GM12873 (cell line): Measurements from ENCODE around the gene RNFT2.

Source experiments
- TF ChIP-seq, protein P1 (sequence below): IDR thresholded peaks from 2 replicates; pipeline ENCODE4 v1.5.1; 2012; ENCODE audit warnings: low read depth, mild to moderate bottlenecking, moderate library complexity, low read length, control low read depth; ENCODE audit not compliant: insufficient read depth; ENCODE audit errors: missing control alignments

RNFT2 gene

DNA sequence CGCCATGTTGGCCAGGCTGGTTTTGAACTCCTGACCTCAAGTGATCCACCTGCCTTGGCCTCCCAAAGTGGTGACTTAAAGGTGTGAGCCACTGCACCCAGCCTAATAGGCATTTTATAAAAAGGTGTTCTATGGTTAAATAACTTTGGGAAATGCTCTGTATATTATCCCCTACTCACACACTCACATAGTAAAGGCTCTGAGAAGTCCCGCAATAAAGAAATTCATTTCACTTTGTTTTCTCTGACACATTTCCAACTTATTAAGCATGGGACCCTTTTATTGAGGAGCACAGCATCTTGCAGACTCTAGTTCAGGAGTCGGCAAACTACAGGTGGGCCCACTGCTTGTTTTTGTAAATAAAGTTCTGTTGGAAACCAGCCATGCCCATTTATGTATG lies 63.9 kb downstream of the RNFT2 start:
- TF ChIP-seq, protein P1, sequence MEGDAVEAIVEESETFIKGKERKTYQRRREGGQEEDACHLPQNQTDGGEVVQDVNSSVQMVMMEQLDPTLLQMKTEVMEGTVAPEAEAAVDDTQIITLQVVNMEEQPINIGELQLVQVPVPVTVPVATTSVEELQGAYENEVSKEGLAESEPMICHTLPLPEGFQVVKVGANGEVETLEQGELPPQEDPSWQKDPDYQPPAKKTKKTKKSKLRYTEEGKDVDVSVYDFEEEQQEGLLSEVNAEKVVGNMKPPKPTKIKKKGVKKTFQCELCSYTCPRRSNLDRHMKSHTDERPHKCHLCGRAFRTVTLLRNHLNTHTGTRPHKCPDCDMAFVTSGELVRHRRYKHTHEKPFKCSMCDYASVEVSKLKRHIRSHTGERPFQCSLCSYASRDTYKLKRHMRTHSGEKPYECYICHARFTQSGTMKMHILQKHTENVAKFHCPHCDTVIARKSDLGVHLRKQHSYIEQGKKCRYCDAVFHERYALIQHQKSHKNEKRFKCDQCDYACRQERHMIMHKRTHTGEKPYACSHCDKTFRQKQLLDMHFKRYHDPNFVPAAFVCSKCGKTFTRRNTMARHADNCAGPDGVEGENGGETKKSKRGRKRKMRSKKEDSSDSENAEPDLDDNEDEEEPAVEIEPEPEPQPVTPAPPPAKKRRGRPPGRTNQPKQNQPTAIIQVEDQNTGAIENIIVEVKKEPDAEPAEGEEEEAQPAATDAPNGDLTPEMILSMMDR = no peak

DNA sequence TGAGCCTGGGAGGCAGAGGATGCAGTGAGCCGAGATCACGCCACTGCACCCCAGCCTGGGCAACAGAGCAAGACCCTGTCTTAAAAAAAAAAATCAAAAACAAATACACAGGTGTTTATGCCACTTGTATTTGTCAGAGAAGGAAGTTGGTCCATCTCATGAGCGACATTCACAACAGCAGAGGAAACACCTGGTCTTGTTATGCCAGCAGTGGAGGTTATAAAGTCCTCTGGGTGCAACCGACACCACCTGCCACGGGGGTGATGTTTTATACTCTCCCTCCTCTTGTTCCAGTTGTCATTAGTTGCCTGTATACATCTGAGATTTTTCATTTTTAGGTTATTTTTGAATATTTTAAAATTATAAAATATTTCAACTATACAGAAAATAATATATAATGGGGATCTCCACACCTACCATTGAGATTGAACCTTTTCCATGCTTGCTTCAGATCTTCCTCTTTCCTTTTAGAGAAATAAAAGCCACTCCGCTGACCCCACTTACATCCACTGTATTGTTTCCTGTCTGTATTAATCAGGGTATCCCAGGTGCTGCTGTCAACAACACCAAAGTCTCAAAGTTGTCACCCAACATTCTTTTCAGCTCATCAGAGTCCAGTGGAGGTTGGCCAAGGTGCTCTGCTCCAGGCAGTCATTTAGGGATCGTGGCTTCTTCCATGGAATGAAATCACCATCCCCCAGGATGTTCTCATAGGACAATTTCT lies 65.1 kb downstream of the RNFT2 start:
- TF ChIP-seq, protein P1 = no peak

DNA sequence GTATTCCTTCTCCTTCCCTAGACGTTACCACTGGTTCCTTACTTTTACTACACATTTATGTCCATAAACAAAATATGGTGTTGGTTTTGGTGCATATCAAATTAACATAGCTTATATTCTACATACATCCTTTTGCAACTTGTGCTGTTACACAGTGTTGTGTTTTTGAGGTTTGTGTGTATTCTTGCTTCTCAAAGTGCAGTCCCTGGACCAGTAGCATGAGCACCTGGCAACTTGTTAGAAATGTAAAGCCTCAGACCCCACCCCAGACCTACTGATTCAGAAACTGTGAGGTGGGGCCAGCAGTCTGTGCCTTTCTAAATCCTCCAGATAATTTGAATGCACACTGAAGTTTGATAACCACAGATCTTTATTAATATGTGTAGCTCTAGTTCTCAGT lies 65.9 kb downstream of the RNFT2 start:
- TF ChIP-seq, protein P1 = no peak

DNA sequence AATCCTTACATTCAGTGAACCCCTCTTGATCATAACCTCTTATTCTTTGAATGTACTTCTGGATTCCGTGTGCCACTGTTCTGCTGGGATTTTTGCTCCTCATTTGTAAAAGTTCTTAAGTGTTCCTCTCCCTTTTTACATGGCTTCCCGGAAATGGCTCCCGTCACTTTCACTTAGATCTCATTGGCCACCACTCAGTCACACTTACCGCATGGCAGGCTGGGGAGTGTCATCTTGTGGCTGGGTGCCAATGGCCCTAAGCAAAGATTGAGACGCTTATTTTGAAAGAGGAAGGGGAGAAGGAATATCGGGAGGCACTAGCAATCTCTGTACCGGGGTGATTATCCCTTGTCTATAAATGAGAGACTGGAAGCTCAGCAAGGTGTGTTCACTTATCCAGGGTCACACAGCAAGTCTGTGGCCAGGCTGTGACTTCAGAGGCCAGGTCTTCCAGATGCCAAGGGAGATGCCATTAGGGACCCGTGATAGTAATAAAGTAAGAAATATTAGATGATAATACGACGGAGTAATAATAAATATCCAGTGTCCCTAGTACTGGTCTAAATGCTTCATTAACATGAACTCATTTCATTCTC lies 68.8 kb downstream of the RNFT2 start:
- TF ChIP-seq, protein P1 = no peak

DNA sequence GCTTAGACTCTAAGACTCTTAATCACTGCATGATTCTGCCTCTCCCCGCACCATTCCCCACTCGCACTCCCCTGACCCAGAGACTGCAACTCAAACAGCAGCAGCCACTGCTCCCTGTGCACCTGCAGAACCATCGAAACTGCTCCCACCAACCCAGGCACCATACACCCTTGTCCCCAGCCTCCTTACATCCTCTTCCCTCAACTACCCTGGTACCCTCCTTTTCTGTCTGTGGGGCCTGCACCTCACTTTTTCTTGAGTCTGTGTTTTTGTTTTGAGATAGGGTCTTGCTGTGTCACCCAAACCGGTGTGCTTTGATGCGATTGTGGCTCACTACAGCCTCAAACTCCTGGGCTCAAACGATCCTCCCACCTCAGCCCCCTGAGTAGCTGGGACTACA lies 69.4 kb downstream of the RNFT2 start:
- TF ChIP-seq, protein P1 = no peak

DNA sequence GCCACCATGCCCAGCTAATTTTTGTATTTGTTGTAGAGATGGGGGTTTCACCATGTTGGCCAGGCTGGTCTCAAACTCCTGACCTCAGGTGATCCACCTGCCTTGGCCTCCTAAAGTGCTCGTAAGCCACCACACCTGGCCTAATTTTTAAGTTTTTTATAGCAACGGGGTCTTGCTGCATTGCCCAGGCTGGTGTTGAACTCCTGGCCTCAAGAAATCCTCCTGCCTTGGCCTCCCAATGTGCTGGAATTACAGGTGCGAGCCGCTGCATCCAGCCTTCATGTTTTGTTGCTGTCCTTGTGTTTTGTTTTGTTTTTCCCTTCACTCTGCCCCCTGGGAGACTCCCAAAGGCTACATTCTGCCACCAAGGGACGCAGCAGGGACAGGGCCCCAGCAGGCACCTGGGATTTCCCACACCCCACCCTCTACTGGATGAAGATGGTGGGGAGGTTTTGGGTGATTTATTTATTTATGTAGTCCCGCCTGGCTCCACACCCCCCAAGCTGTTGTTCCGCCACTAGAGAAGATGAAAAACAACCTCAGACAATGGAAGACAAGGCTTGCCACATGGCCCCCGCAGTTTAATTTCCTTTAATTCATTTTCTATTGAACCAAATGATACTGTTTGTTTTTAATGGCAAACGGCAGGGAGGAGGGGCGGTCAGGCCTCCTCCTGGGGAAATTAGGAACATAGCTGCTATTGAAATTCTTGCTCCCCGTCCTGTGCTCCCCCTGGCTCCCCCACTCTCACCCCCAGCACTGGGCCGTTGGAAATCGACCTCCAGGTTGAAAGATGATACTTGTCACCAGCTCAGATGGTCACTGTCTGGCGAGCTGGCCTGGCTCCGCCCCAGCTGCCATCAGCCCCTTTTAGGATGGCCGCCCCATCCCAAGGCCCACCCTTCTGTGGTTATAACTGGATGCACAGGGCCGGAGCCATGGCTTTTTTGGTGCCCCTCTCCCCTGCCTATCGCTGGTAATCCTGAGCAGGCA lies 70.3 kb downstream of the RNFT2 start:
- TF ChIP-seq, protein P1 = no peak

DNA sequence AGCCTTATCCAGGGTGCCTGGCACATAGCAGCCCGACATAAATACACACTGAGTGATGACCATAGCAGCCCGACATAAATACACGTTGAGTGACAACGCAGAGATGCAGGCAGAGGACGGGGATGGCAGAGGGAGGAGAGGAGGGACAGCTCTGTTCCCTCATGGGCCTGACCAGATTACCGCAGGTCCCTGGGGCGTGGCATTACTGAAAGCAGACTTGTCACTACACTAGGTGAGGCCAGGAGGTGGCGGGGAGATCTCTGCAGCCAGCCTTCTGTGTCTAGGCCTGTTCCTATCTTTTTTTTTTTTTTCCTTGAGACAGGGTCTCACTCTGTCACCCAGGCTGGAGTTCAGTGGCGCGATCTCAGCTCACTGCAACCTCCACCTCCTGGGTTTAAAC lies 74.1 kb downstream of the RNFT2 start:
- TF ChIP-seq, protein P1 = no peak
